GM03348 (cell line): ENCODE measurements around the gene CLVS2.

Source experiments
- DNase-seq: peaks from one replicate; pipeline ENCODE4 v3.0.0; 2012; ENCODE audit warnings: low spot score

Gene CLVS2

DNA sequence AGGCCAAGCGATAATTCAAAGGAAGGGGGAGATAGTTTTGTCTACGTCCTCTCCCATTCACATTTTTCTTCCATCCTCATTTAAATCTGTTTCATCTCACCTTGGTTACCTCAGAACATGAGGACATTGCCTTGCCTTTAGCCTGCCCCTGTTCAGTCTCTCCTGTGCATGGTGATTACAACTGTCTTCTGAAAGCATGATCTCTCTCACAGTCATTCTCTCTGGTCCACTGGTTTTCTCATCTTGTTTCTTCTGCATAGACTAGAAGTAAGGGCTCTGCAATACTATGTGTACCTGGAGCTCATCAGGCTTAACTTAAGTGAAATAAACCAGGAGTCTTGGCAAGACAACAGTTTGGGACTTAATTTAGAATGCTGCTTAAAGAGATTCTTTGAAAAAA, 31.4 kb downstream of the CLVS2 start:
- no peak for DNase-seq

DNA sequence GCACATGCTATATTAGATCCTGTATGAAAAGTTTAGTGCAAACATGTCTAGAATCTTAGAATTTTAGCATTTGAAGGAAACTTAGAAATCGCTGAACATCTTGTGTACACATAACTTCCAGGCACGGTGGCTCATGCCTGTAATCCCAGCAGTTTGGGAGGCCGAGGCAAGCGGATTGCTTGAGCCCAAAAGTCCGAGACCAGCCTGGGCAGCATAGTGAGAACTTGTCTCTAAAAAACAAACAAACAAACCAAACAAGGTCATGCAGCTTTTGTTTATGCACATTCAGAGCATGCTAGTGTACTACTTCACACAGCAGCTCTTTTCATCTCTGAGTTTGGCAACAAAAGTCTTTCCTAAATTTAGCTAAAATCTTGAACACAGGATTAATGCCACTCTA, 32.2 kb downstream of the CLVS2 start:
- no peak for DNase-seq

GRCh38 chr6:123030282-123030681, 34.2 kb downstream of the CLVS2 start:
- DNase-seq, result no peak

- no peak for DNase-seq
Observed at GRCh38 chr6:123036648-123037047, 40.6 kb downstream of the CLVS2 start.

DNA sequence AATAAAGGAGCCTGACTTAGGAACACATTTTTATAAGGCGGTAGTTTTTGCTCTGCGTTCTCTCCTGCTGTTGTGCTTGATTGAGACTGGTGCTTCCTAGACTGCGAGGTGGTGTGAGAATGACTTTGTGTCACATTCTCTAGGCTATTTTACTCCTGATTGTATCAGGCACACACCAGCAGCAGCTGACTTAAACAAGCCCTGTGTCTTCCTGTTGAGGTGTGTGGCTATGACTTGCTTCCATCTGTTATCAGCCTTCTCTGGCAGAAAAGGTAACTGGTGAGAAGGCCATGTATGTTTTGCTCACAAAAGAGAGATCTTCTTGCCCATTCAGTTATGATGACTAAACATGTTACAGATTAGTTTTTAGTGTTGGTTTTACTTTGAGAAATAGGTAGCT, 43.4 kb downstream of the CLVS2 start:
- DNase-seq, result no peak

- DNase-seq, result no peak
Observed at GRCh38 chr6:123042401-123042800, 46.4 kb downstream of the CLVS2 start.

DNA sequence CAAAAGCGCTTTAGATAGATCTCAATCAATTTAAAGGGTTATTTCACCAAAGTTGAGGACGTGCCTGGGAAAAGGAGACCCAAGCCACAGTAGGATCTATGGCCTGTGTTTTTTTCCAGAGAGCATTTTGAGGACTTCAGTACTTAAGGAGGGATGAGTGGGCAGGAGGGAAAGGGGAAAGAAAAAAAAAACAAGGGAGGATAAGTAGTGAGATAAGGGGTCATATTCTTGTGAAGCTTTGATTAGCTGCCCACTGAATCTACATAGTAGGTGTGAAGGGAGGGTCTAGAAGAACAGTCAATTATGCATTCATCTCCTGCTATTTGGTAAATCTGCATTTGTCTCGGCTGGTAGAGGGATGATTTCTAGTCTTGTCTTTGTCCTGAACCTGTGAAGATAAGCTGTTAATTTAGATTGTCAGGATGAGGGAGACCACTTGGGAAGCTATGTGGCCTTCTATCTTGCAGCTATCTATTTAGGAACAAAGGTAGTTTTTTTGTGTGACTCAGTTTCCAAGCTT, 48.4 kb downstream of the CLVS2 start:
- DNase-seq, result no peak

GRCh38 chr6:123053602-123054225, 57.7 kb downstream of the CLVS2 start:
- DNase-seq, result no peak

DNA sequence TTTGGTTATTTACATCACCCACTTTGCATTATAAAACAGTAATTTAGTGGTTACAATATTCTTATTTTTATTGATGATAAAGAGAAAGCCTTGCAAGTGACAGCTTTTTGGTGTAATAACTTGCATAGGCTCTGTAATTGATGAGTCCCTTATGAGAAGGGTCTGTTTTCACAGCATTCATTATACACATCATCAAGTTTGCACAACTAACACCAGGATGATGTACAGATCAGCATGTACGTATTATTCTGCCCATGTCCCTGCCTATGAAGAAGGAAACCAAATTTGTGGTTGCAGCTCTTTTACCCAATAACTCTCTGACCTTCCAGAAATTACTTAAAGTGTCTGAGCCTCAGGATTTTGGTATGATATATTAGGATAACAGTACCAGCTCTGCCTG, 59.2 kb downstream of the CLVS2 start:
- DNase-seq, result no peak

DNA sequence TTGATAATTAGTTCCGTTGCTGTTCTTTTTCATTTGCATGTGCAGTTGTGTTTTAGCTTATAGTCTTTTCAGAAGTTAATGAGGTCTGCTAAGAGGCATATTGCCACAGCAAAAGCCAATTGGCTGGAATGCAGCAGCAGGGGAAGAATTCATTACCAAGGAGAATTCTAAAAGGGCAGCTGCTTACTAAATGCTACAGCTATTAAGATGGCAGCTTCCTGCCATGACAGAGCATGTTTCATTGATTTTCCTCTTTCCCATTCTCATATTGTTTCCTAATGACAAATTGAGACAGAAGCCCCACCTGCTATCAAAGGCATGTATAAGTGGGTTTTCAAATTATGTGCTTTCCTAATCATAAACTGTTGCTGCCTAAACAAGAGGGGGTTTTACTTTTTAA, 66.6 kb downstream of the CLVS2 start:
- no peak for DNase-seq

GRCh38 chr6:123064038-123064437, 68.0 kb downstream of the CLVS2 start:
- DNase-seq, result no peak

DNA sequence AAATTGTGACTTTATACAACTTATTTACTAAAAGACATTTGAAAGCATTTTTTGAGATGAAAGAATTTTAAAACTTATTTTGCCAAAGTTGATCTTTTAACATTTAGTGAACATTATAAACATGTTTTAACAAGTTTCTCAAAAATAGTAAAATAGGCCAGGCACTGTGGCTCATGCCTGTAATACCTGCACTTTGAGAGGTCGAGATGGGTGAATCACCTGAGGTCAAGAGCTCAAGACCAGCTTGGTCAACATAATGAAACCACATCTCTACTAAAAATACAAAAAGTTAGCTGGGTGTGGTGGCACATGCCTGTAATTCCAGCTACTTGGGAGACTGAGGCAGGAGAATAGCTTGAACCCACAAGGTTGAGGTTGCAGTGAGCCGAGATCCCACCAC, 78.6 kb downstream of the CLVS2 start:
- no peak for DNase-seq

GRCh38 chr6:123085403-123085802, 89.4 kb downstream of the CLVS2 start:
- DNase-seq, result no peak

DNA sequence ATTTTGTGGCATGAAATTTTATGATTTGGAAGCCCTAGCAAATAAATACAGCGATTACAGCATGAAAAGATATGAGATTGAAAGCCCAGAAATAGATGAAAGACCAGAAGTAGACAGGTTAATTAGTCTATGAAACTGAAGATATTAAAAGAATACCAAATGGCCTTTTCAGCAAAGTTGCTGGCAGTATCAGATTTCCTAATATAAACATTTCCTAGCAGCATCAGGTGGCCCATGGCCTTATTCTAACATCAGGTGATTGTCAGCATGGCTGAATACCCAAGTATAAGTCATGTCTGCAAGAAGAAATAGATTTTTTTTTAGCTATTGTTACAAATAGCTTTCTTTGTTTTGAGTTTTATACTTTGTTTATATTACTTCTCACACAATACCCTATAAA, 93.2 kb downstream of the CLVS2 start:
- no peak for DNase-seq

DNA sequence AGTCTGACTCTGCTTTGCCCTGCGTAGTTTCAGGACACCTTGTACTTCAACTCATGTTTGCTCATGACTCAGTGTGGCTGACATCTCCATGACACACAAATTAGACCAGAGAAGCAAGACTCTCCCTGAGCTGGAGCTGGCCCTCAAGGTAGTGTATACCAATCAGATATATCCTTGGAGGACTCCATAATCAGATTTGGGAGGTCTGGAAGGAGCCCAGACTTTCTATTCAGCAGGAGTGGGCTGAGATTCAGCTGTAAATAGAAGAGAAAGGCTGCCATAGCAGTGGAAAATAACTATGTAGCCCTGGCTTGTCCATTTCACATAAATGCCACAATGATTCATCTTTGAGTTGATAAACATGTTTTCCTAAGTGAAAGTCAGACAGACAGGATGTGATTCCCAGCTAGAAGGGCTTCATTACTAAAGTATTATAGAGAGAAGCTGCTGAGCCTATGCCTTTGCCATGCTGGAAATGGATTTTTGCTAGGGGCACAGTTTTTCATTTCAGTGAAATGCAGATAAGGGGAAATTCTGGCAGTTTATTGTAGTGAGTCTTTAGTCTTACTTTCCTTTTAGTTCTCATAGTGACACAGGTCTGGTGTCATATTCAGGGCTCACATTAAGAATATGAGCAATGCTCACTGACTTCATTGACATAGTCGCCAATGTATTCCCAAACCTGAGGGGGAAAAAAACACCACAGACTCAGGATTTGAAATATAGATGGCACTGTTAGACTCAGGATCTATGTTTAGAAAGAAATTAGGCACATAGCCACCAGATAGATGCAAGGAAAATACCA, 95.3 kb downstream of the CLVS2 start:
- no peak for DNase-seq

GRCh38 chr6:123091896-123092271, 95.8 kb downstream of the CLVS2 start:
- DNase-seq, result no peak

DNA sequence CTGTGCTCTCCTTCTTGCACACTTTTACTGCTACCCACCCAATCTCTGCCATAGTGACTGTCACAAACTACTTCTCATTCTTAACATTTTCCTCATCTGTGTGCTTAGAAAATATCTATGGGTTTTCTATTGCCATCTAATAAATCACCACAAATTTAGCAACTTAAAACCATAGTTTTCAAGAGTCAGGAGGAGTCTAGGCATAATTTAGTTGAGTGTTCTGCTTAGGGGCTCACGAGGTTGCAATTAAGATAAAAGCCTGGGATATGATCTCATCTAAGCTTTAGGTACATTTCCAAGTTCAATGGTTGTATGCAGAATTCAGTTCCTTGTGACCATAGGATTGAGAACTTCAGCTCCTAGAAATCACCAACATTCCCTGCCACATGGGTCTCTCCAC, 98.8 kb downstream of the CLVS2 start:
- DNase-seq, result no peak

DNA sequence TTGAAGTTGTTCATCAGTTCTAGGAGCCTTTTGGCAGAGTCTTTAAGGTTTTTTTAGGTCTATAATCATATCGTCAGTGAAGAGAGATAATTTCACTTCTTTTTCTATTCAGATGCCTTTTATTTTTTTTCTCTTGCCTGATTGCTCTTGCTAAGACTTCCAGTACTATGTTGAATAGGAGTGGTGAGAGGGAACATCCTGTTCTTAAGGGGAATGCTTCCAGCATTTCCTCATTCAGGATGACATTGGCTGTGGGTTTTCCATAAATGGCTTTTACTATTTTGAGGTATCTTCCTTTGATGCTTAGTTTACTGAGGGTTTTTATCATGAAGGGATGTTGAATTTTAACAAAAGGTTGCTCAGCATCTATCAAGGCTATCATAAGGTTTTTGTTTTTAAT, 109.5 kb downstream of the CLVS2 start:
- DNase-seq, result no peak

- DNase-seq, result no peak
Observed at GRCh38 chr6:123116370-123116769, 120.3 kb downstream of the CLVS2 start.

DNA sequence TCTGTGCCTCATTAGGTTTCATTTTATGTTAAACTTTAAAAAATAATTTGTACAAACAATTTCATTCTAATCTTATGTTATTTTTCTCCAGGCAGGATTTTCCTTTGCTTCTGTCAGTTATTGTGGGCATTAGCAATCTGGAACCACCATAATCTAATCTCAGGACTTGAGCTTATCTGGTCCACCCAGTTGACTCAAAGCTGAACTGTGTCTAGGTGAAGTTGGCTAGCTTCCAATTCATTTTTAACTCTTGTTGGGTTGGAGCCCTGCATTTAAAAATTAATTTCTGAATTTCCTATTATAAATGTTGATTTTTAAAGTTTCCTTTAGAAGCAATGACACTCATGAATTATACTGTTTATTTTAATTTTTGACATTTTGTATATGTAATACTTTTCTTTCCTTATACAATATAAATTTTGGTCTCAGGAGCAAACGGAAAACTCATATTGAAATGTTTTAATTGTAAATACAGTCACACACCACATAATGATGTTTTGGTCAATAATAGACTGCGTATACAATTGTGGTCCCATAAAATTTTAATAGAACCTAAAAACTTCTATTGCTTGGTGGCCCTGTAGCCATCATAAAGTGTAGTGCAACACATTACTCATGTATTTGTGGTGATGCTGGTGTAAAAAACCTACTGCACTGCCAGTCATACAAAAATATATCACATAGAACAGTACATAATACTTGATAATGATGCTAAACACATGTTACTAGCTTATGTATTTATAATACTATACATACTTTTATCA, 121.3 kb downstream of the CLVS2 start:
- DNase-seq, result no peak

GRCh38 chr6:123118811-123119210, 122.8 kb downstream of the CLVS2 start:
- no peak for DNase-seq
